ENCODE measurements around the gene GRB10.

GRB10 gene

DNA sequence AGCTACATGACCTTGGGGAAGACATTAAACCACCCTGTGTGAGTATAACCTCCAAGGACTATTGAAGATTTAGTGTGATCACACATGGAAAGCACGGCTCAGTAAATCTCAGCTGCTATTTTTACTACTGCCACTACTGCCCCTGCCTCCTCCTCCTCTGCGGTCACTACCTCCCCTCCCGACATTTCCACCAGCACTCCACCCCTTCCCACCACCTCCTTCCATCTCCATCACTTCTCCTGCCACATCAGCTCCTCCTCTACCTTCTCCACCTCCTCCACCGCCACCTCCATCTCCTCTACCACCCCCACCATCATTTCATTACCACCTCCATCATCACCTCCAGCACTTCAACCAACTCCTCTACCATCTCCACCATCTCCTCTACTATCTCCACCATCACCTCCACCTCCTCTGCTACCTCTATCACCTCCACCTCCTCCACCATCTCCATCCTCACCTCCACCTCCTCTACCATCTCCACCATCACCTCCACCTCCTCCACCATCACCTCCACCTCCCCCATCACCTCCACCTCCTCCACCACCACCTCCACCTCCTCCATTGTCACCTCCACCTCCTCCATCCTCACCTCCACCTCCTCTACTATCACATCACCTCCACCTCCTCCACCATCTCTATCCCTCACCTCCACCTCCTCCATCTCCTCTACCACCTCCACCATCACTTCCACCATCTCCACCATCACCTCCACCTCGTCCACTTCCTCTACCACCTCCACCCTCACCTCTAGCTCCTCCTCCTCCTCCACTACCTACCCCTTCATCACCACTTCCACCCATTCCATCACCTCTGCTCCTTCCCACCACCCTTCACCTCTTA lies 69.4 kb downstream of the GRB10 start:
- no peak for DNase-seq

GRCh38 chr7:50712252-50713122 lies 70.2 kb downstream of the GRB10 start:
- no peak for DNase-seq

GRCh38 chr7:50711271-50712175 lies 71.2 kb downstream of the GRB10 start:
- no peak for DNase-seq

DNA sequence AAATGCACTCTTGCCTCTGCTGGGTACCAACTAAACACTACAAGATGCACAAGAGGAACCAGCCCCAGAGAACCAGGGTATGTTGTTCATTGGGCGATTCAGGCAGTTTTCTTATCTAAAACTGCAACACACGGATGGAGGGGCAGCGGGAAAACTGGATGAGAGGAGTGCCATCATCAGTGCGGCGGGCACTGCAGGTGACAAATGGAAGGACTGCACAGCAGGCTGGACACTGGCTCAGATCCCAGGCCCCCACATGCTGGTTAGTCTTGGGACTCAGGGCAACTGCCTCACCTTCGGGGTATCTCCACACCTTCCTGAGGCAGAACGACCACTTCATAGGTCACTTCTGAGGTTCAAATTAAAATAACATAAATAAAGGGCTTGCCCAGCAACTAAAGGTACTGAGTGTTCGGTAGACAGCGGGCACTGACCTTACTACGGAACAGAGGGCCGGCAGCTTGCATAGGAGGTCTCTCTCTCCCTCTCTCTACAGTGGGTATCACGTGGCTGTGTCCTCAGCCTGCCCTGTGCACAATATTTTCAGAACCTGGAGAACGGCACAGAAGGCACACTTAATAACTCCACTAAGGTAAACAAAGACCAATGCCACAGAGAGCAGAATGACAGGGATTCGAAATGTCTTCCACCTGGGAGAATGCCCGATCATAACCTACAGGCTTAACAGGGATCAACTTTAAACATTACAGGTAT lies 72.1 kb downstream of the GRB10 start:
- no peak for DNase-seq

- DNase-seq: no peak
These were observed 73.5 kb downstream of the GRB10 start for GRCh38 chr7:50709151-50709550.

DNA sequence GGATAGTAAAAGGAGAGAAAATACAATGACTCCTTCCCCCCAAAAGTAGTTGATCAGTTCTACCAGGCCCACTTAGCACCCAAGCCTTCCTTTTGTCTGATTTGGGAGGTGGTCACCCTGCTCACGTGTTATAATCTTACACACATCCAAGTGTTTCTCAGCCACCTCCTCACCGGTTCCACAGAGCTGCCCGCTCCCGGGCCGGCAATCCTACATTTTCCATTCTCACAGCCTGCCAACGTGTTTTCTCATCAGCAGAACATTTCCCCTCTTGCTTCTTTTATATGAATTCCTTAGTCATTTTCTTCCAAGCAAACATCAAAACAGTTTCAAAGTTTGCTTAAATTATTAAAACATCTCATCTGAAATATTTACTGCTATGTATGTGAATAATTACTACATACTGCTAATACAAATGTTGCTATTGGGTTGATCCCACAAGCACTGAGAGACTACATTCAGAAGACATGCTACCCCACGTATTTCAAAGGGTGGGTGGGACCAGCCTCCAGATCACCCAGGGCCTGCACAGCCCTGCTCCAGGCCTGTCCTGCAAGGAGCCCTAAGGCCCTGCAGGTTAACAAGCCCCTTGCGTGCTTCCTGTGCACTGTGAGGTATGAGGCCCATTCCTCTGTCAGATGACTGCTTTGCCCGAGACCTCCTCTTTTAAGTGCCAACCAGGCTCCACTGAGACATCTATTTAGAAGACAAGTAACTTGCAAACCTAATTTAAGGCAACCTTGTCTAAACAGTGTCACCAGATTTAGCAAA lies 75.3 kb downstream of the GRB10 start:
- DNase-seq: no peak

DNA sequence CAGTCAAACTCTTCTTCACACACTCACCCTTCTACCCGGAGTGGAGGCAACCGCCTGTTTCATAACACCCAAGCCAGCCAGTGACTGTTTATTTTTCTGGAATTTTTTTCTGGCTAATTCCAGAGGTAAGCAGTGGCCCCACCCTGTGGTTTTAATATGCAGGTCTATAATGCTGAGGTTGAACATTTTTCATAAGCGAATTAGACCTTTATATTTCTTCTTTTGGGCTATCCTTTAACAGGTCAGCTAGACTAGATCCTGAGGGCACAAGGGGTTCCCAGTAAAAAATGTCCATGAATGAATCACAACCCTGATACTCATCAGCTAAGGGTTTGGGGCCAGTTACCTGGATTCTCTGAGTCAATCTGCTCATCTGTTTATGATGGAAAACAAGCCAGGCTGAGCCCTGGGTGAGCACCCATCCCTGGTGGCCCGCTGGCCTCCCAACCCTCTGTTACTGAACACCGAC lies 76.2 kb downstream of the GRB10 start:
- DNase-seq: no peak

- DNase-seq: no peak
These were observed 77.9 kb downstream of the GRB10 start for GRCh38 chr7:50704844-50705243.

DNA sequence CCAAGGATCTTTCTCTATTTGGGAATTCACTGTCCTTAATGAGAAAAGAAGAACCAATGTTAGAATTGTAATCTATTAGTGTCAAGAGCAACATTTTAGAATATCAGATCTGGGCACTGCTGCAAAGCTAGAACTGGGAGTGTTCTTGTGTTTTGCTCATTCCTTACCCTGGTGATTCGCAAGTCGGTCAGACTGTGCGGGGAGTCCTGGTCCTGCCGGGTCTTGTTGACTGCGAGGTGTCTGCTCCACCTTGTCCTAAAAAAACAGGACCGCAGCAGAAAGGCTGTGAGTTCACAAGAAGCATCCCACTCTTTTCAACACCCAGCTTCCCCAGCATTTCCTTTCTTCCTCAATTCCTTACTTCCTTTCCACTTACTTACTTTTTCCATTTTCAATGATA lies 79.0 kb downstream of the GRB10 start:
- no peak for DNase-seq

DNA sequence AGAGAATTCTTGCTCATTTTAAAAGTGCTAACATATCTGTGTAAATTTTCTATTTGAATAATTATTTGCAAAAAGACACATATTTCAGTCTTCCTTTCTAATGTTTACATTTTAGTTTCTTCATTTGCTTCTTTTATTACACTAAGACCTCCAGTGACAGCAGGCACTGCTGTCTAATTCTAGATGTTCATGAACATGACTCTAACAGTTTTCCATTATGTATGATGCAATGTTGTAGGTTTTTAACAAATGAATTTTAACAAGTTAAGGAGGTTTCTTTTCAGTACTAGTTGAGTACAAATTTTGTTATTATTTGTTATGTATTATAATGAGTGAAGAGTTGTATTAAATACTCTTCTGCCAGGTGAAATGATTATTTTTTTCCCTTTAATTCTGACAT lies 83.6 kb downstream of the GRB10 start:
- DNase-seq: no peak

GRCh38 chr7:50697748-50698147 lies 84.9 kb downstream of the GRB10 start:
- no peak for DNase-seq

DNA sequence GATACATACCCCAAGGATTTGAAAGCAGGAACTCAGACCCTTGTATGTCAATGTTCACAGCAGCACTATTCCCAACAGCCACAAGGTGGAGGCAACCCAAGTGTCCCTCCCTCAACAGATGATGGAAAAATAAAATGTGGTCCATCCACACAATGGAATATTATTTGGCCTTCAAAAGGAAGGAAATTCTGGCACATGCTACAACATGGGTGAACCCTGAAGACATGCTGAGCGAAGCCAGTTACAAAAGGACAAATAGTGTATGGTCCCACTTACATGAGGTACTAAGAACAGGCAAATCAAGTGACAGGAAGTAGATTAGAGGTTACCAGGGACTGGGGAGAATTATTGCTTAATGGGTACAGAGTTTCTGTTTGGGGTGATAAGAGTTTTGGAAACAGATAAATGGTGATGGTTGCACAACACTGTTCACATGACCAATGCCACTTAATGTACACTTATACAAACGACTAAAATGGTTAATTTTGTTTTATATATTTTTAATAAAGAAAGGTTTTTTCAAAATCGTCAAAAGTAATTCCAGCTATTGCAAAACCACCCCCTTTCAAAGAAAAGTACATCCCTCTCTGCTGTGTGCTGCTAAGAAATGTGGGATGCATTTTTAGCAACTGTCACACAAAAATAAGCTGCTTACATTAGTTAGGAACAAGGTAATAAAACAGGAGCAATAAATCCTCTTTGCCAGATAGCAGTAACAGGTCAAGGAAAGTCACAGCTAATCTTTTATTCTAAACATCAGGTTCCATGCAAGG lies 85.7 kb downstream of the GRB10 start:
- DNase-seq: no peak

DNA sequence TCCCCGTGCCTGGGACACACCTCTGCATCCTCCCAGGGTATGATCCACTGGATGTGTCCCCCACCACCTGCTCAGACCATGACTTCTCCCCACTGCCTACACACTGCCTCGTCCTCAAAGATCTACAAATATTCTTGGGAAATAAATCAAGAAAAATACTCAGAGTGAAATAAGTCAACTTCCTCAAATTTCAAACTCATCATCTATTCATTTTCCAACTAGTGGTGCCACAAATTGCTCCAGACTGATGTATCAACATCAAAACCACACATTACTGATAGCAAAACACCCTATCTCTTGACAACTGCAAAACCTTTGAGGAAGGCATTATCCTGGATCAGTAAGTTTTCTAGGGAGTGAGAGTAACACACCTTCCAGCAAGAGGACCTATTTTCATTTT lies 87.7 kb downstream of the GRB10 start:
- no peak for DNase-seq

GRCh38 chr7:50693455-50694130 lies 89.1 kb downstream of the GRB10 start:
- DNase-seq: no peak

DNA sequence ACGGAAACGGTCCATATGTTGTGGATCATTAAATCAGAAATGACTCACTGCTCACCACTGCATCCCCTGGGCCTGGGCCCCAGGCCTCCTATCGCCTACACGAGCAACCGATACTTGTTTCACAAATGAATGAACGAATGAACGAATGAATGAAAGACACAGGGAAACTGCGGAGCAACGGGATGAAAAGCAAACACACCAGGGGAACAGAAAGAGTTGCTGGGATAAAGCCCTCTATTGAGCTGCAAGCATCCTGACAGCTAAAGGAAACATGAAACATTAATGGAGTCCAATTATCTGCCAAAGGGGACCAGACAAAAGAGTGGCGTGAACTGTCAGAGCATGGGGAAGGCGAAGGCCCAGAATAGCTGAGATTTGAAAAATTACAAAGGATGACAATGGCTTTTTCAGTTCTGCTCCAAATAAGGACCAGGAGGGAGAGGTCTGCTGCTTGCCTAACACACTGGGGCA lies 92.1 kb downstream of the GRB10 start:
- DNase-seq: no peak

DNA sequence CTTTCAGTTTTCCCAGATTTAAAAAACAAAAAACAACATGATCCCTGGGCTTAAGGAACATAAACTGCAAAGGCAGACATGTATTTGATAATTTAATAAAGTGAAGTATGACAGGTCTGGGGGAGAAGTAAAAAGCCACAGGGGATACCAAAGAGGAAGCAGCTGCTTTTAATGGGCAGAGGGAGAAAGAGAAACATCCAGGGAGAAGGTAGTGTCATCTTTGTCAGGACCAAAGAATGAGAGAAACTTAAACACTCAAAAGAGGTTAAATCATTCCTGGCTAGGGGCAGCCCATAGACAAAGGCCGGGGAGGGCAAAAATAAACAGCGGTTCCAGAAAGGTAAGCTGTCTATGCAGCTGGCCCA lies 94.5 kb downstream of the GRB10 start:
- no peak for DNase-seq

GRCh38 chr7:50687575-50688225 lies 95.0 kb downstream of the GRB10 start:
- DNase-seq: no peak

DNA sequence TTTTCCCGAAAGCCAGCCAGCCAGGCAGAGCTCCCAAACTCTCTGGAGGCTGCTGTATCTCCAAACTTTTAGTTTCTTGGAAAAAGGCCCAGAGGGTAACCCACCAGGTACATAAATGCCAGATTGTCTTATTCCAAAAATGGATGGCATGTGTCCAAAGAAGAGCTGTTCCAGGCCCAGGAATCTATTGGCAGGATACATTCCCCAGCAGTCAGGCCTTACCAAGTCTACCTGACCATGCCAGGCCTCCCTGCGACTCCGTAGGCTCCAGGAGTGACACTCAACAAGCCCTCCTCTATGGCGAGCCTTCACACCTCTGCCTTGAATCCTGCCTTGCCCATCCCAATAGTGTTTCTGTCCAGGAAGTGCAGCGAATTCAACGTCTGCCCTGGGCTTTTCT lies 95.6 kb downstream of the GRB10 start:
- DNase-seq: no peak
